PFSK-1 (cell line): ENCODE data around the gene CRB2.

ENCODE experiments used
- FOXP2 ChIP-seq: optimal IDR thresholded peaks from 2 replicates; pipeline ENCODE3; 2011; ENCODE audit warnings: borderline replicate concordance, control low read depth, inconsistent platforms; ENCODE audit not compliant: insufficient read depth; ENCODE audit errors: extremely low read length, extremely low read depth
- POLR2AphosphoS5 ChIP-seq: IDR thresholded peaks from 2 replicates; pipeline ENCODE4 v1.6.1; 2012; ENCODE audit warnings: low read depth, mild to moderate bottlenecking, control low read depth, low read length, moderate library complexity
- REST ChIP-seq, 2 experiments: IDR thresholded peaks; 2 replicates each; pipeline versions ENCODE4 v1.6.1 to v1.8.0; 2011 to 2012; ENCODE audit warnings: low read depth in 2 of 2, low read length in 2 of 2, control low read depth in 1 of 2, inconsistent platforms in 1 of 2, mild to moderate bottlenecking in 1 of 2, moderate library complexity in 1 of 2; ENCODE audit not compliant: insufficient read depth in 1 of 2
- SIN3A ChIP-seq: IDR thresholded peaks from 2 replicates; pipeline ENCODE4 v1.6.1; 2012; ENCODE audit warnings: mild to moderate bottlenecking, low read length, moderate library complexity, borderline replicate concordance; ENCODE audit not compliant: insufficient read depth
- TAF1 ChIP-seq: IDR thresholded peaks from 2 replicates; pipeline ENCODE4 v1.6.1; 2012; ENCODE audit warnings: low read length, control low read depth, borderline replicate concordance; ENCODE audit not compliant: insufficient read depth

Gene CRB2

GRCh38 chr9:123410281-123410910 lies 54.4 kb downstream of the CRB2 start:
- TF ChIP-seq TAF1: no peak
- no peak for TF ChIP-seq REST (IDR thresholded peaks at IDR 0.05; ENCODE audit: insufficient read depth in 1 of 2, low read depth in 2 of 2, low read length in 2 of 2)
- TF ChIP-seq FOXP2: no peak
- no peak for TF ChIP-seq SIN3A
- TF ChIP-seq POLR2AphosphoS5: no peak

DNA sequence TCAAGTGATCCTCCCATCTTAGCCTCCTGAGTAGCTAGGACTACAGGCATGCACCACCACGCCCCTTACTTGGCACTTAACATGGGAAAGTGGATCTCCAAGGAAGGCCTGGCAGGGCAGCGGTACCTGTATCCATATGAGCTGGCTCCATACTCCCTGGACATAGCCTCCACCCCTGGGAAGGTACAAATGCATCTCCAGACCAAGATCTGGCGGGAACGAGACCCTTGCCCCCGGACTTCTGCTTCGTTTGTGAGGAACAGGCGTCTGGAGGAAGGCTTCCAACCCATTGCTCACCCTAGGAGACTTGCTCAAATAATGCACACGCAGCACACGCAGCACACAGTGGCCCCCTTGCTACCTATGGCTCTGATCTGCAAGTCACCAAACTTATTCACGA lies 55.2 kb downstream of the CRB2 start:
- TF ChIP-seq SIN3A (no peak), TAF1 (no peak), REST (IDR thresholded peaks at IDR 0.05; ENCODE audit: insufficient read depth in 1 of 2, low read depth in 2 of 2, low read length in 2 of 2) (no peak), POLR2AphosphoS5 (no peak), FOXP2 (no peak)

- TF ChIP-seq TAF1 (no peak), SIN3A (no peak), FOXP2 (no peak), POLR2AphosphoS5 (no peak), REST (IDR thresholded peaks at IDR 0.05; ENCODE audit: insufficient read depth in 1 of 2, low read depth in 2 of 2, low read length in 2 of 2) (no peak)
These were observed 55.6 kb downstream of the CRB2 start for GRCh38 chr9:123411636-123412035.

DNA sequence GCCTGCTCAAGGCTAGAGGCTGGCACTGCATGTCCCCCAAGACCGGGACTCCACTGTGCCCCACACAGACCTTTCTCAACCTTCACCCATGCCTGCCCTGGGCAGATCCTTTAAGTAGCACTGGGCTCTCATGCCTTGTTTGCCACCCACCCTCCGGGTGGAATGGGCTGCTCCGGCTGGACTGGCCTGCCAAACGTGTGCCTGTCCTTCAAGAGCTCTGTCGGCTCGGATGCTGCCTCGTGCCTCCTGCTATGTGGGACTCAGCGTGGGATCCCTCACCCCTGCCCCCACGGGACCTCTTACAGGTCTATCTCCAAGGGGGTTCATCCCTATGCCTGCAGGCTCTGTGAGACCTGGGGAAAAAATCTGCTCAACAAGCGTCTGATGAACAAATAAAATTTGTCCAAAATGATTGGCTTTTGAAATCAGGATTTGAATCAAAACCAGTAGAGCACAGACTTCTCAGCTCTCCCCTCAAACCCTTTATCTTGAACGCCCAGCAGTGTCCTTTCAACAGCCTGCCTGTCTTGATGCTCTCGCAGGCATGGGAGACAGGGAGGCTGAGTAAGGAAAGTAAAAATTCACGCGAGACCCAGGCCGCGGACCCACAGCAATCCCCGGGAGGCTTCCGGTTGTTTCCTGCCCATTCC lies 56.3 kb downstream of the CRB2 start:
- no peak for TF ChIP-seq FOXP2
- TF ChIP-seq TAF1: no peak

DNA sequence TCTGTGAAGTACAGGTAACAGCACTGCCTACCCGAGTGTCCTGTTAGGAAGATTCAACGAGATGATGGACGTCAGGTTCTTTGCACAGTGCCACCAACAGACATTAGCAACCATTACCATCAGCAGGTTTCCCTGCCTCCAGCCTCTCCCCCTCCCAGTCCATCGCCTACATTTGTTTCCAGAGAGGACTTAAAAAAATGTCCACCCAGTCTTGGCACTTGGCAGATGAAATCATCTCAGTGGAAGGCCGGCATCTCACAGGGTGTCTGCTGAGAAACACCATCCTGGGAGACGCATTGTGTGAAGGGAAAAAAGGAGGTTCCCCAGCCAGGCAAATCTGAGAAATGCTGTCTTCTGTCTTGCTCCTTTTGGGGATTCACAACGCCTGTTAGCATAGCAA lies 58.2 kb downstream of the CRB2 start:
- TF ChIP-seq REST (IDR thresholded peaks at IDR 0.05; ENCODE audit: insufficient read depth in 1 of 2, low read depth in 2 of 2, low read length in 2 of 2): no peak
- TF ChIP-seq TAF1: no peak
- no peak for TF ChIP-seq POLR2AphosphoS5
- TF ChIP-seq FOXP2: no peak
- TF ChIP-seq SIN3A: no peak
